A673 (cell line): ENCODE data around the gene ENDOU.

Experiments
- EZH2 ChIP-seq: fragments of 200-600 bp; sonication (generic); IDR thresholded peaks from 2 replicates; pipeline ENCODE4 v1.6.1; 2017; ENCODE audit warnings: borderline replicate concordance, low read depth, mild to moderate bottlenecking, mixed read lengths, antibody characterized with exemption, low read length; ENCODE audit not compliant: poor library complexity, severe bottlenecking
- TF ChIP-seq, protein P1 (sequence below): fragments of 300-800, 200-600 bp; sonication (generic); conservative IDR thresholded peaks from 2 replicates; pipeline ENCODE4 v1.5.1; 2017; ENCODE audit warnings: low read depth, mild to moderate bottlenecking, antibody characterized with exemption, low read length, moderate library complexity, mixed read lengths

DNA sequence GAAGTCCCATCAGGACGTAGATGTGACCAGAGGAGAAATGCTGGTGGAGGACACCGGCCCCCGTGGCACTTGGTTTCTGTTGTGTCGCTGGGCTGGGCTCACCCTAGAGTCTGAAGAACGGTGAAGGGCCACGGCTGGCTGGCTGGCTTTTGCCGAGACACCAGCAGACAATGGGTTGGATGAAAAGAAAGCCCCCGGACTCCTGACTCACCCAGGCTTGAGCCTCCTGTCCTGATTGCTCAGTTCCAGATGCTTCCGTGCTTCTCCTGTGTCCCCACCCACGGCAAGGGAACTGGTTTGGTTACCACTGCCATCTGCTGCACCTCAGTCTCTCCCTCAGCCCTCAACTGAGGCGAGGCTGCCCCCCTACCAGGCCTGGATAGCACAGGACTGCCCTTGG lies 10.4 kb upstream of the ENDOU start:
- TF ChIP-seq, protein P1, sequence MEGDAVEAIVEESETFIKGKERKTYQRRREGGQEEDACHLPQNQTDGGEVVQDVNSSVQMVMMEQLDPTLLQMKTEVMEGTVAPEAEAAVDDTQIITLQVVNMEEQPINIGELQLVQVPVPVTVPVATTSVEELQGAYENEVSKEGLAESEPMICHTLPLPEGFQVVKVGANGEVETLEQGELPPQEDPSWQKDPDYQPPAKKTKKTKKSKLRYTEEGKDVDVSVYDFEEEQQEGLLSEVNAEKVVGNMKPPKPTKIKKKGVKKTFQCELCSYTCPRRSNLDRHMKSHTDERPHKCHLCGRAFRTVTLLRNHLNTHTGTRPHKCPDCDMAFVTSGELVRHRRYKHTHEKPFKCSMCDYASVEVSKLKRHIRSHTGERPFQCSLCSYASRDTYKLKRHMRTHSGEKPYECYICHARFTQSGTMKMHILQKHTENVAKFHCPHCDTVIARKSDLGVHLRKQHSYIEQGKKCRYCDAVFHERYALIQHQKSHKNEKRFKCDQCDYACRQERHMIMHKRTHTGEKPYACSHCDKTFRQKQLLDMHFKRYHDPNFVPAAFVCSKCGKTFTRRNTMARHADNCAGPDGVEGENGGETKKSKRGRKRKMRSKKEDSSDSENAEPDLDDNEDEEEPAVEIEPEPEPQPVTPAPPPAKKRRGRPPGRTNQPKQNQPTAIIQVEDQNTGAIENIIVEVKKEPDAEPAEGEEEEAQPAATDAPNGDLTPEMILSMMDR: no peak
- no peak for TF ChIP-seq EZH2
